Caco-2 (cell line): ENCODE data around the gene STK33. TPM values are rescaled to one million over a fixed set of nuclear protein-coding genes. Genes with fewer than 3 reads are reported as not detected.

Experiments used
- BruUV-seq: library from RNA; stranded (reverse); fragments of 400-500 nt; replicated peaks from 2 replicates; lab custom pipeline; 2021; lab: Mats Ljungman, UMichigan
- CTCF ChIA-PET: fragments of 300-600 bp; sonication (Branson Sonifier 250); formaldehyde crosslinking; loops from one replicate; lab custom pipeline; 2022; ENCODE audit warnings: antibody characterized with exemption; lab: Charles Lee
- POLR2A ChIA-PET: fragments of 300-600 bp; sonication (Branson Sonifier 250); formaldehyde crosslinking; loops from one replicate; lab custom pipeline; 2022; ENCODE audit warnings: antibody characterized with exemption; lab: Charles Lee
- DNase-seq, 2 experiments: peaks; one replicate each; pipeline versions ENCODE4 v3.0.0 to v3.0.0-alpha.2; 2020 to 2022
- H3K27me3 ChIP-seq: replicated peaks from 2 replicates; pipeline ENCODE4 v1.6.0; 2011; ENCODE audit warnings: low read length; ENCODE audit not compliant: control insufficient read depth, insufficient read depth
- H3K36me3 ChIP-seq: 2 replicates; pipeline ENCODE4 v1.5.1; 2011; ENCODE audit warnings: low read length; ENCODE audit not compliant: control insufficient read depth, insufficient read depth
- H3K4me1 ChIP-seq: fragments of 250-450 bp; sonication (Bioruptor Pico); 2 replicates; pipeline ENCODE4 v1.5.1; 2020; ENCODE audit warnings: mild to moderate bottlenecking
- H3K4me3 ChIP-seq: 2 replicates; pipeline ENCODE4 v1.5.1; 2011; ENCODE audit warnings: low read depth, mild to moderate bottlenecking, control low read depth, low read length
- H3K9me3 ChIP-seq: fragments of 250-450 bp; sonication (Bioruptor Pico); 2 replicates; pipeline ENCODE4 v1.5.1; 2020; ENCODE audit warnings: mild to moderate bottlenecking, moderate library complexity
- H3K27ac Mint-ChIP-seq: one replicate; pipeline ENCODE4 v1.8.0; 2022; ENCODE audit warnings: mixed read lengths; ENCODE audit not compliant: unreplicated experiment
- H3K27me3 Mint-ChIP-seq: one replicate; pipeline ENCODE4 v1.8.0; 2022; ENCODE audit warnings: mixed read lengths; ENCODE audit not compliant: insufficient read depth, unreplicated experiment
- H3K36me3 Mint-ChIP-seq: one replicate; pipeline ENCODE4 v1.8.0; 2022; ENCODE audit warnings: mild to moderate bottlenecking, mixed read lengths; ENCODE audit not compliant: insufficient read depth, unreplicated experiment
- H3K4me1 Mint-ChIP-seq: one replicate; pipeline ENCODE4 v1.8.0; 2022; ENCODE audit warnings: low read depth, mixed read lengths; ENCODE audit not compliant: unreplicated experiment
- H3K4me3 Mint-ChIP-seq: one replicate; pipeline ENCODE4 v1.8.0; 2022; ENCODE audit warnings: mild to moderate bottlenecking, moderate library complexity, mixed read lengths; ENCODE audit not compliant: unreplicated experiment
- H3K9me3 Mint-ChIP-seq: one replicate; pipeline ENCODE4 v1.8.0; 2022; ENCODE audit warnings: mixed read lengths; ENCODE audit not compliant: unreplicated experiment
- CTCF ChIP-seq, 2 experiments: fragments of 200-600 bp in 1 of 2; IDR thresholded peaks; 1 replicate in 1 of 2; 2 replicates in 1 of 2; pipeline versions ENCODE4 v1.5.1 to v1.8.0; 2011 to 2022; ENCODE audit warnings: antibody characterized with exemption in 1 of 2, control low read depth in 1 of 2, inconsistent platforms in 1 of 2, low read depth in 1 of 2, low read length in 1 of 2, mild to moderate bottlenecking in 1 of 2, moderate library complexity in 1 of 2; ENCODE audit not compliant: insufficient read depth in 1 of 2, severe bottlenecking in 1 of 2, unreplicated experiment in 1 of 2
- intact Hi-C: fragments of 100-400 bp; cut with micrococcal nuclease; formaldehyde crosslinking; loops from one replicate; pipeline ENCODE4 v1.10.0; 2022; ENCODE audit not compliant: unreplicated experiment
- total RNA-seq: library from RNA; stranded (reverse); gene quantifications from 2 replicates; pipeline ENCODE4 v1.2.3, GENCODE V29; 2022

Gene STK33
- total RNA-seq, 1 experiment from 2014 or later, result 0.98 TPM

GRCh38 chr11:8488395-8488794, 105.6 kb downstream of the STK33 start:
- Histone ChIP-seq H3K27me3 (no peaks in the 10 kb centered on the region), H3K4me1 (no peaks in the 10 kb centered on the region), H3K4me3 (no peak overlapping the region), H3K9me3 (no peaks in the 10 kb centered on the region), H3K36me3 (no peaks in the 10 kb centered on the region)
- Mint-ChIP-seq H3K36me3 (no peaks in the 10 kb centered on the region), H3K9me3 (no peaks in the 10 kb centered on the region), H3K27ac (no peak overlapping the region), H3K4me1 (no peaks in the 10 kb centered on the region), H3K4me3 (no peak overlapping the region), H3K27me3 (peaks cover 14% of the 10 kb centered on the region)
- no TSS peak for BruUV-seq
- DNase-seq, result no peak
- ChIA-PET POLR2A (no interaction called here), CTCF (no interaction called here)
- no peak for TF ChIP-seq CTCF (IDR thresholded peaks at IDR 0.05; ENCODE audit: insufficient read depth in 1 of 2, low read depth in 1 of 2, low read length in 1 of 2, severe bottlenecking in 1 of 2, unreplicated experiment in 1 of 2)
- intact Hi-C loops, result no loop called here

- Mint-ChIP-seq H3K36me3 (no peaks in the 10 kb centered on the region), H3K27ac (no peak overlapping the region), H3K4me1 (no peaks in the 10 kb centered on the region), H3K4me3 (no peak overlapping the region), H3K9me3 (no peaks in the 10 kb centered on the region), H3K27me3 (peaks cover 11% of the 10 kb centered on the region)
- H3K27me3 ChIP-seq, result no peaks in the 10 kb centered on the region
- H3K4me3 ChIP-seq, result no peak overlapping the region
- H3K36me3 ChIP-seq, result no peaks in the 10 kb centered on the region
- no peak for DNase-seq
- POLR2A ChIA-PET, result no interaction called here
- CTCF ChIA-PET, result no interaction called here
- intact Hi-C loops, result no loop called here
- TF ChIP-seq CTCF (IDR thresholded peaks at IDR 0.05; ENCODE audit: insufficient read depth in 1 of 2, low read depth in 1 of 2, low read length in 1 of 2, severe bottlenecking in 1 of 2, unreplicated experiment in 1 of 2), result no peak
- no TSS peak for BruUV-seq
- H3K9me3 ChIP-seq, result no peaks in the 10 kb centered on the region
- no peaks in the 10 kb centered on the region for H3K4me1 ChIP-seq
These were observed 106.8 kb downstream of the STK33 start for GRCh38 chr11:8487261-8487660.

- H3K4me1 Mint-ChIP-seq, result no peaks in the 10 kb centered on the region
- no peaks in the 10 kb centered on the region for H3K9me3 Mint-ChIP-seq
- ChIA-PET CTCF (no interaction called here), POLR2A (no interaction called here)
- no peak overlapping the region for H3K4me3 Mint-ChIP-seq
- no peak overlapping the region for H3K27ac Mint-ChIP-seq
- no peaks in the 10 kb centered on the region for H3K27me3 ChIP-seq
- no peaks in the 10 kb centered on the region for H3K9me3 ChIP-seq
- intact Hi-C loops, result no loop called here
- no peak overlapping the region for H3K4me3 ChIP-seq
- no peak for DNase-seq
- BruUV-seq, result no TSS peak
- H3K36me3 Mint-ChIP-seq, result no peaks in the 10 kb centered on the region
- no peaks in the 10 kb centered on the region for H3K4me1 ChIP-seq
- H3K27me3 Mint-ChIP-seq, result peaks cover 11% of the 10 kb centered on the region
- no peak for TF ChIP-seq CTCF (IDR thresholded peaks at IDR 0.05; ENCODE audit: insufficient read depth in 1 of 2, low read depth in 1 of 2, low read length in 1 of 2, severe bottlenecking in 1 of 2, unreplicated experiment in 1 of 2)
- H3K36me3 ChIP-seq, result no peaks in the 10 kb centered on the region
These were observed 109.8 kb downstream of the STK33 start for GRCh38 chr11:8484251-8484650.
